ENCODE results near the gene EMCN.
"Not testable (repeated sequence)": the region's sequence is repeated elsewhere in the genome, so short reads cannot be mapped to it uniquely, and the experiment has no call there.

The EMCN gene

DNA sequence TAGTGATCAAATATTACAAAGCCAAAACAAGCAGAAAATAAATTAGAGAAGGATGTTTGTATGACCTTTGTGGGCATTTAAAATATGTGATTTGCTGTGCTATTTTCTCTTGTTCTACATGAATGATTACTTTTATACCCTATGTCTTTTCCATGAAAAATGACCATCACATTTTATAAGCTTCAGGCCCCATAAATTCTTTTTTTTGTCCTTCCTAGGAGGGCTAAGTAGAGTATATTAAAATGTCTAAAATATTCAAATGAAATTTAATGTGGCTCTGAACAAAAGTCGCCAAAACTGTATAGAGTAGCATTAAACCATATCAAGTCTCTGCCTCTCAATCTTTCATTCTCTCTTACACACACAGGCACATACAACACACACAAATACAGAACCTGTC, 15.9 kb upstream of the EMCN start:
- Histone ChIP-seq H3K79me2 (ENCODE audit: insufficient read depth, low read length) (no peaks in the 10 kb centered on the region), H3K27ac (ENCODE audit: low read depth, low read length) (no peak overlapping the region), H3K4me2 (ENCODE audit: low read depth, low read length, poor library complexity, severe bottlenecking) (no peak overlapping the region), H2AFZ (ENCODE audit: low read depth, low read length, severe bottlenecking) (no peak overlapping the region), H3K27me3 (ENCODE audit: low read length) (no peaks in the 10 kb centered on the region), H3K9me3 (ENCODE audit: insufficient read depth, low read length) (no peaks in the 10 kb centered on the region), H3K9me2 (replicated peaks; ENCODE audit: insufficient read depth, low read length) (no peaks in the 10 kb centered on the region), H3F3A (ENCODE audit: insufficient read depth) (no peaks in the 10 kb centered on the region), H4K20me1 (ENCODE audit: low read depth, low read length) (no peaks in the 10 kb centered on the region), H3K4me3 (ENCODE audit: insufficient read depth, low read length, poor library complexity, severe bottlenecking) (no peak overlapping the region), H3K9ac (ENCODE audit: low read length) (no peak overlapping the region), H3K36me3 (ENCODE audit: low read length) (no peaks in the 10 kb centered on the region)
- TF ChIP-seq CTCF (IDR thresholded peaks at IDR 0.05; ENCODE audit: insufficient read depth, low read length, poor library complexity, severe bottlenecking) (no peak), EZH2phosphoT487 (conservative IDR thresholded peaks at IDR 0.05; ENCODE audit: low read length) (no peak)

DNA sequence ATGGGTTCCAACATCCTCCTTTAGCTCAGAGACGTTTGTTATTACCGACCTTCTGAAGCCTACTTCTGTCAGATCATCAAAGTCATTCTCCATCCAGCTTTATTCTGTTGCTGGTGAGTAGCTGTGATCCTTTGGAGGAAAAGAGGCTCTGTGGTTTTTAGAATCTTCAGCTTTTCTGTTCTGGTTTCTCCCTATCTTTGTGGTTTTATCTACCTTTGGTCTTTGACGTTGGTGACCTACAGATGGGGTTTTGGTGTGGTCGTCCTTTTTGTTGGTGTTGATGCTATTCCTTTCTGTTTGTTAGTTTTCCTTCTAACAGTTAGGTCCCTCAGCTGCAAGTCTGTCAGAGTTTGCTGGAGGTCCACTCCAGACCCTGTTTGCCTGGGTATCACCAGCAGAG, 12.3 kb upstream of the EMCN start:
- not testable (repeated sequence) for H2AFZ ChIP-seq (ENCODE audit: low read depth, low read length, severe bottlenecking); H3K9ac ChIP-seq (ENCODE audit: low read length); H3K4me2 ChIP-seq (ENCODE audit: low read depth, low read length, poor library complexity, severe bottlenecking); H3K27me3 ChIP-seq (ENCODE audit: low read length); H3K27ac ChIP-seq (ENCODE audit: low read depth, low read length); H3K36me3 ChIP-seq (ENCODE audit: low read length); H3F3A ChIP-seq (ENCODE audit: insufficient read depth); H3K9me3 ChIP-seq (ENCODE audit: insufficient read depth, low read length); H3K9me2 ChIP-seq (replicated peaks; ENCODE audit: insufficient read depth, low read length); H3K79me2 ChIP-seq (ENCODE audit: insufficient read depth, low read length); H4K20me1 ChIP-seq (ENCODE audit: low read depth, low read length); H3K4me3 ChIP-seq (ENCODE audit: insufficient read depth, low read length, poor library complexity, severe bottlenecking)

GRCh38 chr4:100525686-100526085, 7.9 kb upstream of the EMCN start:
- no peaks in the 10 kb centered on the region for H3K36me3 ChIP-seq (ENCODE audit: low read length)

DNA sequence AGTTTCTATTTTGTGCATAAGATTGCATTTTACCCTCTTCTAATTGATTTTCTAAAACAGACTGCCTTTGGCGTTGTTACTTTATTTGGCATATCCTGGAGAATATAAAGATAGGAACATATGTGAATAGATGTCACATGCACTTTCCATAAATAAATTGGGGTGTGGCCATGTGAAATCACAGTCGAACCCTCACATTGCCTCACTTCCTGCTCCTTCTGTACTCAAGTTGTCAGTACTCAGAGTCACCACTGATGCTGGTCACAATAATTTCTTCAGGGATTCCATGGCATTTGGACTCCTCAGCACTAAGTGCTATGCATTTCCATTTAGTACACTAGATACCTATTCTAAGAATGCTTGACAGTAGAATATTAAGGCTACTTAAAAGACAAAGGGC, 1.4 kb upstream of the EMCN start:
- H3K27me3 ChIP-seq (ENCODE audit: low read length), result no peaks in the 10 kb centered on the region

More at GRCh38 chr4:100525686-100526085, 7.9 kb upstream of the EMCN start:
- no peak for TF ChIP-seq CTCF (IDR thresholded peaks at IDR 0.05; ENCODE audit: insufficient read depth, low read length, poor library complexity, severe bottlenecking)
- no peak for TF ChIP-seq EZH2phosphoT487 (conservative IDR thresholded peaks at IDR 0.05; ENCODE audit: low read length)
- Histone ChIP-seq H3K4me3 (ENCODE audit: insufficient read depth, low read length, poor library complexity, severe bottlenecking) (no peak overlapping the region), H3K9me3 (ENCODE audit: insufficient read depth, low read length) (no peaks in the 10 kb centered on the region), H3K79me2 (ENCODE audit: insufficient read depth, low read length) (no peaks in the 10 kb centered on the region), H3K27me3 (ENCODE audit: low read length) (no peaks in the 10 kb centered on the region), H3K4me2 (ENCODE audit: low read depth, low read length, poor library complexity, severe bottlenecking) (no peak overlapping the region), H3K27ac (ENCODE audit: low read depth, low read length) (no peak overlapping the region), H3K9ac (ENCODE audit: low read length) (no peak overlapping the region), H3F3A (ENCODE audit: insufficient read depth) (no peaks in the 10 kb centered on the region), H4K20me1 (ENCODE audit: low read depth, low read length) (no peaks in the 10 kb centered on the region), H2AFZ (ENCODE audit: low read depth, low read length, severe bottlenecking) (no peak overlapping the region), H3K9me2 (replicated peaks; ENCODE audit: insufficient read depth, low read length) (no peaks in the 10 kb centered on the region)

More for the DNA sequence above, 1.4 kb upstream of the EMCN start:
- TF ChIP-seq CTCF (IDR thresholded peaks at IDR 0.05; ENCODE audit: insufficient read depth, low read length, poor library complexity, severe bottlenecking) (no peak), EZH2phosphoT487 (conservative IDR thresholded peaks at IDR 0.05; ENCODE audit: low read length) (no peak)
- Histone ChIP-seq H3K9ac (ENCODE audit: low read length) (no peak overlapping the region), H3K27ac (ENCODE audit: low read depth, low read length) (no peak overlapping the region), H3K9me2 (replicated peaks; ENCODE audit: insufficient read depth, low read length) (no peaks in the 10 kb centered on the region), H4K20me1 (ENCODE audit: low read depth, low read length) (no peaks in the 10 kb centered on the region), H3K4me2 (ENCODE audit: low read depth, low read length, poor library complexity, severe bottlenecking) (no peak overlapping the region), H3K9me3 (ENCODE audit: insufficient read depth, low read length) (no peaks in the 10 kb centered on the region), H2AFZ (ENCODE audit: low read depth, low read length, severe bottlenecking) (no peak overlapping the region), H3K4me3 (ENCODE audit: insufficient read depth, low read length, poor library complexity, severe bottlenecking) (no peak overlapping the region), H3K79me2 (ENCODE audit: insufficient read depth, low read length) (no peaks in the 10 kb centered on the region), H3K36me3 (ENCODE audit: low read length) (no peaks in the 10 kb centered on the region), H3F3A (ENCODE audit: insufficient read depth) (no peaks in the 10 kb centered on the region)

Data from SU-DHL-6 (cell line).